ENCODE measurements around the gene PIPOX. TPM values are rescaled to one million over a fixed set of nuclear protein-coding genes. Genes with fewer than 3 reads are reported as not detected.

Gene PIPOX, protein sequence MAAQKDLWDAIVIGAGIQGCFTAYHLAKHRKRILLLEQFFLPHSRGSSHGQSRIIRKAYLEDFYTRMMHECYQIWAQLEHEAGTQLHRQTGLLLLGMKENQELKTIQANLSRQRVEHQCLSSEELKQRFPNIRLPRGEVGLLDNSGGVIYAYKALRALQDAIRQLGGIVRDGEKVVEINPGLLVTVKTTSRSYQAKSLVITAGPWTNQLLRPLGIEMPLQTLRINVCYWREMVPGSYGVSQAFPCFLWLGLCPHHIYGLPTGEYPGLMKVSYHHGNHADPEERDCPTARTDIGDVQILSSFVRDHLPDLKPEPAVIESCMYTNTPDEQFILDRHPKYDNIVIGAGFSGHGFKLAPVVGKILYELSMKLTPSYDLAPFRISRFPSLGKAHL
- 1 to 10 TPM in 3 of 4 donors, under 1 TPM in 1; 0.98 to 4.3 (median 1.5) TPM for total RNA-seq

DNA sequence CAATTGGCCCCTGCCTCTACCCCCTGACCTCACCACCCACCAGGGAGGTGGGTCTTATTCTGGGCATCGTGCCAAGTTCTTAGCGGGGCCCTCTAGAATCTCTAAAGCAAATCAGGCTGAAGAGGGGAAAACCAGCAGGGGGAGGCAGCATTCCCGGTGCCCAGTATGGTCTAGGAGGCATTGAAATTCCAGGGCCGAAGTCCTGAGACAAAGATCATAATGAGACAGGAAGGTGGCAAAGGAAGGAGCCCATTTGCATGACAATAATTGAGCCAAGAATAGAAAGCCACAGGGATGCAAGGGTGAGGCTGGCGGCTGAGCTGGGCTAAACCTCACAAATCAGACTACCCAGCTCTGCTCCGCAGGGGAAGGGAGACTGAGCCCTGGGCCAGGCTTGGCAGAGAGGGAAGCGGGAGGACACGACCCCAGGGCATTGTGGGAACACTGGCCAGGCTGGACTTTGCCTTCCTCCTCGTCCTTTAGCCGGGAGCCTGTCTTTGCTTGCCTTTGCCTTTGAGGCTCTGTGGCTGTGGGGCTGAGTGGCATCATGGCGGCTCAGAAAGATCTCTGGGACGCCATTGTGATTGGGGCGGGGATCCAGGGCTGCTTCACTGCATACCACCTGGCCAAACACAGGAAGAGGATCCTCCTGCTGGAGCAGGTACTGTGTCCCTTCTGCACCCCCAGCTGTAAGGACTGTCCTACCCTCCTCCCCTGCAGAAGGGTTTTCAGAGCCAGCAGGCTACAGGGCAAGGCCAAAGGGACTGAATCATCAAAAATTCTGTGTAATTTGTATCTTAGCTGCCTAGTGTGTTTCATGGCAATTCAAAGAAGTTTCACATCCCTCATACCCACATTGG, at the start of gene PIPOX:
Gene PIPOX (plus strand): TSS at position 463 of the 860 bp plus-strand sequence. CDS start 85 bp downstream, at position 548.
- TF ChIP-seq, protein P1, sequence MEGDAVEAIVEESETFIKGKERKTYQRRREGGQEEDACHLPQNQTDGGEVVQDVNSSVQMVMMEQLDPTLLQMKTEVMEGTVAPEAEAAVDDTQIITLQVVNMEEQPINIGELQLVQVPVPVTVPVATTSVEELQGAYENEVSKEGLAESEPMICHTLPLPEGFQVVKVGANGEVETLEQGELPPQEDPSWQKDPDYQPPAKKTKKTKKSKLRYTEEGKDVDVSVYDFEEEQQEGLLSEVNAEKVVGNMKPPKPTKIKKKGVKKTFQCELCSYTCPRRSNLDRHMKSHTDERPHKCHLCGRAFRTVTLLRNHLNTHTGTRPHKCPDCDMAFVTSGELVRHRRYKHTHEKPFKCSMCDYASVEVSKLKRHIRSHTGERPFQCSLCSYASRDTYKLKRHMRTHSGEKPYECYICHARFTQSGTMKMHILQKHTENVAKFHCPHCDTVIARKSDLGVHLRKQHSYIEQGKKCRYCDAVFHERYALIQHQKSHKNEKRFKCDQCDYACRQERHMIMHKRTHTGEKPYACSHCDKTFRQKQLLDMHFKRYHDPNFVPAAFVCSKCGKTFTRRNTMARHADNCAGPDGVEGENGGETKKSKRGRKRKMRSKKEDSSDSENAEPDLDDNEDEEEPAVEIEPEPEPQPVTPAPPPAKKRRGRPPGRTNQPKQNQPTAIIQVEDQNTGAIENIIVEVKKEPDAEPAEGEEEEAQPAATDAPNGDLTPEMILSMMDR (IDR thresholded peaks at IDR 0.05; ENCODE audit: low read depth): no peak

DNA sequence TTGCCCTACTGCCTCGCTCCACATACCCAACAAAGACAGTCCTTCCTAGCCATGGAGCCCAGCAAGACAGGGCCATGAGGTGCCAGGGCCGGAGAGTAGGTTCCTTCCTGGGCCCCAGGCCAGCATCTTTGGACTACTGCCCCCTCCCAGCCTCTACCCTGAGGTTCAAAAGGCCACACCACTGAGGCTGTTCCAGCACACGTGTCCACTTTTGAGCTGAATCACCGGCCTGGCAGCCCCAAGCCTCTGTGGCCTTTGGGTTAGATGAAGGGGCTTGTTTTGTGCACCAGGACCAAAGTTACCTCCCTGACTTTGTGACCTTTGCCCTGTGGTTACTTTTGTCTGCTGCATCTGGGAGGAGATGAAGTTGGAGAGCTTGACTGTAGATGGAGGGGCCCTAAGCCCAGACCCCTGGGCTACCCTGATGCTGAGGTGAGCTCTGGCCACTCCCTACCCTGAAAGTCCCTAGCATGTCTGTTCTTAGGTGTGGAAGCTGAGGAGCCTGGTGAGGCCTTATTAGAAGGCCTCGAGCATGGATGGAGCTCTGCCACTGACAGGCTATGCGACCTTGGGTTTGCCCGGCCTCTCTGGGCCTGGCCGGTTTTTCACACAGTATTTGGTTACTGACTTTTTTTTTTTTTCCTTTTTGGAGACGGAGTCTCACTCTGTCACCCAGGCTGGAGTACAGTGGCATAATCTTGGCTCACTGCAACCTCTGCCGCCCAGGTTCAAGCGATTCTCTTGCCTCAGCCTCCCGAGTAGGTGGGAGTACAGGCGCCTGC, 49.1 kb upstream of the PIPOX start:
- TF ChIP-seq, protein P1 (IDR thresholded peaks at IDR 0.05; ENCODE audit: low read depth): no peak

DNA sequence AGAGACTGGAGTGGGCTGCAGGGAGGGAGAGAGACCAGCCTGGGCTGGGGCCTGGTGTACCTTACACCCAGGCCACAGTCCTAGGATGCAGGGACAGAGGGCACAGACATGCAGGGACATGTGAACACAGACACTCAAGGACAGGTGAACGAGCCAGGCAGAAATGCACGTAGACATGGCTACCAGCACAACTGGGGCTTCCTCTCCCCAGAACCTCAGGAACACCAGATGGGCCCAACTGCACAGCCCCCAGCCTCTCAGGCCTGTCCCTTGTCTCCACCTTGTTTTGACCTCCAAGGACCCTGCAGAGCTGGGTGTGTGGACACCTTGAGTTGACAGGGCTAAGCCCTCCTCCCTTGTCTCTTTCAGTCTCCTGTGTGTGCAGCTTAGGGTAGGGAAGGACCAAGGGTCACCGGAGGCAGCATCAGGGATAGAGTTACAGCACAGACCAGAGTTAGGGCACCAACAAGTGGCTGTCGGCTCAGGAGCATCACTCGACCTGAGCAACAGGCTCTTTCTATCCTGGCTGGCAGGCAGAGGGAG, 46.3 kb upstream of the PIPOX start:
- TF ChIP-seq, protein P1 (IDR thresholded peaks at IDR 0.05; ENCODE audit: low read depth): no peak

DNA sequence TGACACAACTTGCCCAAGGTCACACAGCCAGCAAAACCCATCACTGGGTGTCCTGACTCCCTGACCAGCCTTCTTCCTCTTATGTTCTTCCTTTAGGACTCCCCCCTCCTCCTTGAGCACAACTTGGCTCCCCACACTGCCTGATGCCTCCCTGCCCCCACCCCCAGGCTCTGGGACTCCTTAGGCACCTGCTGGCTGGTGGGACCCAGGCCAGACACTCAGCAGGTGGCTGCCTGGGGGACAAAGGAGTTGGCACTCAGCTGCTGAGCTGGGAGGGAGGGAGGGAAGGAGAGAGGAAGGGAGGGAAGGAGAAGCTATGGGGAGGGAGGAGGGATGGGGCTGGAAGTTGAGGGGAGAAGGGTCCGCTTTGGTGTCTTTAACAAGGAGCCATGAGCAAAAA, 45.1 kb upstream of the PIPOX start:
- TF ChIP-seq, protein P1 (IDR thresholded peaks at IDR 0.05; ENCODE audit: low read depth): no peak

DNA sequence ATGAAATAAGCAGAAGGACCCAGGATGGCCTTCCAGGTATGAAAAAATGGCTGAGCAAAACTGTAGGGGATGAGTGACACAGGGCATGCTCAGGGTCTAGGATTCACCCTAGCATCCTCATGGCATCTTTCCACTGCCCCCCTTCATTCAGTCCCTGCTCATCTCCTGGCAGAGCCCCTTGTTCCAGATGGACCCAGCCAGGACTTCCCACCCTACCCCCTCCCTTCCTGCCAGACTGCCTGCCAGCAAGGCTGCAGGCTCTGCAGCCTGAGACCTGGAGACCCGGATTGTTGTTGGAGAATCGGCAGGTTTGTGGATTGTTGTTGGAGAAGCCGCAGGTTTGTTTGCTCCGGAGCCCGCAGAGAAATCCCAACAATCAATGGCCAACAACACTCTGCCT, 43.7 kb upstream of the PIPOX start:
- TF ChIP-seq, protein P1 (IDR thresholded peaks at IDR 0.05; ENCODE audit: low read depth): no peak

DNA sequence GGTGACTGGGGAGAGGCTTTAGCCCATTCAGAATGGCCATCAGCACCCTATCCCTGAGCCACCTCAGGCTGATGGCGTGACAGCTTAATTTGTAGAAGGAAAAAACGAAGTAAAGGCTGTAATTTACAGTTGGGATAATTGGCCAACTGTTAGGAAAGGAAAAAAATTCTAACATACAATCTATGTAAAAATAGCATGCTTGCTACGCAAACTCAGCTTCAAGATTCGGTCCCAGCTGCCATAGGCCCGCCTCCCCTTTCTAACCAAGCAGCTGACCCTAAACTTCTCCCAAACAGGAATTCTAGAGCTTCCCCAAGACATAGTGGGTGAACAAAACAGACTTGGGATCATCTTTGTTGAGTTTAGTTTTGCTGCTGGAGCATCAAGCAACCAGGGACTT, 42.0 kb upstream of the PIPOX start:
- TF ChIP-seq, protein P1 (IDR thresholded peaks at IDR 0.05; ENCODE audit: low read depth): no peak
